Activated effector memory CD4-positive, alpha-beta T cell treated with Interleukin-2 at 50 U/mL for 16 hours (primary cell): Measurements from ENCODE around the gene SLC23A2.

ENCODE experiments used
- DNase-seq: peaks from one replicate; pipeline ENCODE4 v3.0.0-alpha.2; 2020

The SLC23A2 gene

GRCh38 chr20:4836473-4836872 lies 164.8 kb downstream of the SLC23A2 start:
- no peak for DNase-seq

- no peak for DNase-seq
Measured at GRCh38 chr20:4835244-4836177, 165.8 kb downstream of the SLC23A2 start.

- DNase-seq, result no peak
Measured at GRCh38 chr20:4833074-4833728, 168.1 kb downstream of the SLC23A2 start.

GRCh38 chr20:4832469-4832868 lies 168.8 kb downstream of the SLC23A2 start:
- no peak for DNase-seq

GRCh38 chr20:4830696-4831095 lies 170.6 kb downstream of the SLC23A2 start:
- no peak for DNase-seq

GRCh38 chr20:4830259-4830658 lies 171.1 kb downstream of the SLC23A2 start:
- no peak for DNase-seq

- DNase-seq, result no peak
Measured at GRCh38 chr20:4829514-4830215, 171.6 kb downstream of the SLC23A2 start.

GRCh38 chr20:4828830-4829513 lies 172.3 kb downstream of the SLC23A2 start:
- DNase-seq, result no peak

- no peak for DNase-seq
Measured at GRCh38 chr20:4821590-4821989, 179.7 kb downstream of the SLC23A2 start.

GRCh38 chr20:4820806-4821518 lies 180.3 kb downstream of the SLC23A2 start:
- DNase-seq, result no peak

GRCh38 chr20:4819901-4820300 lies 181.4 kb downstream of the SLC23A2 start:
- no peak for DNase-seq

- no peak for DNase-seq
Measured at GRCh38 chr20:4817230-4817671, 184.1 kb downstream of the SLC23A2 start.

GRCh38 chr20:4815628-4816027 lies 185.7 kb downstream of the SLC23A2 start:
- DNase-seq, result no peak

GRCh38 chr20:4814696-4815252 lies 186.5 kb downstream of the SLC23A2 start:
- DNase-seq, result peak; percentile 46

GRCh38 chr20:4813863-4814695 lies 187.2 kb downstream of the SLC23A2 start:
- no peak for DNase-seq

- DNase-seq, result no peak
Measured at GRCh38 chr20:4813076-4813862, 188.0 kb downstream of the SLC23A2 start.

GRCh38 chr20:4812641-4813075 lies 188.7 kb downstream of the SLC23A2 start:
- no peak for DNase-seq

- DNase-seq, result no peak
Measured at GRCh38 chr20:4812216-4812615, 189.1 kb downstream of the SLC23A2 start.

- peak; percentile 76 for DNase-seq
Measured at GRCh38 chr20:4811661-4812181, 189.6 kb downstream of the SLC23A2 start.

GRCh38 chr20:4811257-4811656 lies 190.1 kb downstream of the SLC23A2 start:
- no peak for DNase-seq
